CD4-positive, alpha-beta memory T cell (primary cell): ENCODE measurements around the gene ALOX12. TPM values are rescaled to one million over a fixed set of nuclear protein-coding genes. Genes with fewer than 3 reads are reported as not detected.
A peak's percentile ranks its signal among the peaks of the same experiment; 100 is the strongest.
"Not testable (repeated sequence)": the region's sequence is repeated elsewhere in the genome, so short reads cannot be mapped to it uniquely, and the experiment has no call there.

ENCODE experiments used
- CTCF ChIA-PET: fragments of 350-600 bp; sonication (Branson Sonifier 250); formaldehyde crosslinking; loops from one replicate; lab custom pipeline; 2021; ENCODE audit warnings: inconsistent platforms; ENCODE audit not compliant: partially characterized antibody; lab: Charles Lee
- POLR2A ChIA-PET: fragments of 350-600 bp; sonication (Branson Sonifier 250); formaldehyde crosslinking; loops from one replicate; lab custom pipeline; 2021; ENCODE audit not compliant: partially characterized antibody; lab: Charles Lee
- DNase-seq, 5 donors: peaks; one replicate each; pipeline versions ENCODE4 v3.0.0 to v3.0.0-alpha.2; 2020 to 2022; ENCODE audit warnings: mixed read lengths in 1 of 5
- H3K27ac ChIP-seq: one replicate; pipeline ENCODE4 v1.7.0; 2013; ENCODE audit warnings: low read depth, low read length
- H3K27me3 ChIP-seq: 2 replicates; pipeline ENCODE4 v1.7.0; 2013; ENCODE audit warnings: mild to moderate bottlenecking, low read length, moderate library complexity; ENCODE audit not compliant: insufficient read depth
- H3K36me3 ChIP-seq: 2 replicates; pipeline ENCODE4 v1.7.0; 2013; ENCODE audit warnings: mild to moderate bottlenecking, low read length, moderate library complexity; ENCODE audit not compliant: insufficient read depth
- H3K4me1 ChIP-seq: 2 replicates; pipeline ENCODE4 v1.7.0; 2013; ENCODE audit warnings: mild to moderate bottlenecking, low read length, moderate library complexity; ENCODE audit not compliant: insufficient read depth
- H3K4me3 ChIP-seq, 2 donors: one replicate each; pipeline ENCODE4 v1.7.0; 2013; ENCODE audit warnings: low read length in 2 of 2, mild to moderate bottlenecking in 1 of 2
- H3K9me3 ChIP-seq, 2 donors: one replicate each; pipeline ENCODE4 v1.7.0; 2013; ENCODE audit warnings: low read length in 2 of 2, control low read depth in 1 of 2; ENCODE audit not compliant: control insufficient read depth in 1 of 2
- H3K27ac Mint-ChIP-seq, 7 donors: one replicate each; pipeline ENCODE4 v1.8.0; 2020 to 2021; ENCODE audit warnings: mixed read lengths in 7 of 7, mild to moderate bottlenecking in 6 of 7, inconsistent platforms in 3 of 7, moderate library complexity in 3 of 7
- H3K27me3 Mint-ChIP-seq, 2 donors: one replicate each; pipeline ENCODE4 v1.8.0; 2020 to 2021; ENCODE audit warnings: mixed read lengths in 2 of 2
- H3K36me3 Mint-ChIP-seq, 2 donors: one replicate each; pipeline ENCODE4 v1.8.0; 2020 to 2021; ENCODE audit warnings: mixed read lengths in 2 of 2, inconsistent platforms in 1 of 2, mild to moderate bottlenecking in 1 of 2
- H3K4me1 Mint-ChIP-seq, 4 donors: one replicate each; pipeline ENCODE4 v1.8.0; 2020 to 2021; ENCODE audit warnings: mixed read lengths in 4 of 4, mild to moderate bottlenecking in 1 of 4
- H3K4me3 Mint-ChIP-seq, 8 donors: one replicate each; pipeline ENCODE4 v1.8.0; 2020 to 2021; ENCODE audit warnings: mixed read lengths in 8 of 8, mild to moderate bottlenecking in 7 of 8, moderate library complexity in 6 of 8, inconsistent platforms in 3 of 8
- H3K9me3 Mint-ChIP-seq, 8 donors: one replicate each; pipeline ENCODE4 v1.8.0; 2020 to 2021; ENCODE audit warnings: mixed read lengths in 8 of 8, mild to moderate bottlenecking in 5 of 8, inconsistent platforms in 3 of 8, moderate library complexity in 1 of 8
- intact Hi-C: fragments of 100-400 bp; cut with micrococcal nuclease; formaldehyde crosslinking; loops from one replicate; pipeline ENCODE4 v1.15.1; 2023
- polyA plus RNA-seq, 2 donors: library from polyadenylated mRNA; unstranded; fragments of 300-500 nt; fragmentation: Illumina TruSeq; gene quantifications; one replicate each; pipeline ENCODE4 v1.2.3, GENCODE V29; 2021
- total RNA-seq, 2 experiments: library from RNA; stranded (reverse); gene quantifications; one replicate each; pipeline ENCODE4 v1.2.3, GENCODE V29; 2021

Gene ALOX12
- total and polyA plus RNA-seq, 4 experiments from 2014 or later, result 0.19 TPM; not detected in 3

GRCh38 chr17:6969323-6969726 is 26.5 kb upstream of the ALOX12 start:
- no peak overlapping the region for H3K4me3 ChIP-seq
- no peaks in the 10 kb centered on the region for H3K9me3 Mint-ChIP-seq

GRCh38 chr17:6970992-6971391 is 24.9 kb upstream of the ALOX12 start:
- no peak for DNase-seq
- intact Hi-C loops, result no loop called here
- Histone ChIP-seq H3K27me3 (no peaks in the 10 kb centered on the region), H3K4me3 (no peak overlapping the region), H3K27ac (no peak overlapping the region), H3K9me3 (no peaks in the 10 kb centered on the region), H3K36me3 (no peaks in the 10 kb centered on the region), H3K4me1 (no peaks in the 10 kb centered on the region)
- H3K27me3 Mint-ChIP-seq, result no peaks in the 10 kb centered on the region
- ChIA-PET POLR2A (no interaction called here), CTCF (no interaction called here)
- H3K4me3 Mint-ChIP-seq, result no peak overlapping the region
- no peaks in the 10 kb centered on the region for H3K4me1 Mint-ChIP-seq
- no peak overlapping the region for H3K27ac Mint-ChIP-seq
- no peaks in the 10 kb centered on the region for H3K36me3 Mint-ChIP-seq
- H3K9me3 Mint-ChIP-seq, result peaks cover 0 to 2% (median 0%) of the 10 kb centered on the region in 8 donors

More at GRCh38 chr17:6969323-6969726, 26.5 kb upstream of the ALOX12 start:
- intact Hi-C loops, result no loop called here
- Histone ChIP-seq H3K36me3 (no peaks in the 10 kb centered on the region), H3K27ac (no peak overlapping the region), H3K4me1 (no peaks in the 10 kb centered on the region), H3K27me3 (no peaks in the 10 kb centered on the region), H3K9me3 (no peaks in the 10 kb centered on the region)
- Mint-ChIP-seq H3K4me3 (no peak overlapping the region), H3K27ac (no peak overlapping the region), H3K4me1 (no peaks in the 10 kb centered on the region), H3K36me3 (no peaks in the 10 kb centered on the region), H3K27me3 (no peaks in the 10 kb centered on the region)
- ChIA-PET POLR2A (no interaction called here), CTCF (no interaction called here)
- DNase-seq, result no peak

DNA sequence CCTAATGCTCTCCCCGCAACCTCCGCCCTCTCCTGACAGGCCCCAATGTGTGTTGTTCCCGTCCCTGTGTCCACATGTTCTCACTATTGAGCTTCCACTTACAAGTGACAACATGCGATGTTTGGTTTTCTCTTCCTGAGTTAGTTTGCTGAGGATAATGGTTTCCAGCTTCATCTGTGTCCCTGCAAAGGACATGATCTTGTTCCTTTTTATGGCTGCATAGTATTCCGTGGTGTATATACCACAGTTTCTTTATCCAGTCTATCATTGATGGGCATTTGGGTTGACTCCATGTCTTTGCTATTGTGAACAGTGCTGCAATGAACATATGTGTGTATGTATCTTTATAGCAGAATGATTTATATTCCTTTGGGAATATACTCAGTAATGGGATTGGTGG is 16.4 kb upstream of the ALOX12 start:
- H3K27ac ChIP-seq, intact Hi-C loops, H3K27me3 Mint-ChIP-seq, H3K4me3 ChIP-seq, H3K27me3 ChIP-seq, H3K9me3 ChIP-seq, H3K36me3 Mint-ChIP-seq, H3K36me3 ChIP-seq, DNase-seq, H3K4me3 Mint-ChIP-seq, H3K27ac Mint-ChIP-seq, H3K4me1 ChIP-seq, H3K9me3 Mint-ChIP-seq, POLR2A ChIA-PET: not testable (repeated sequence)
- peaks cover 6 to 14% (median 8%) of the 10 kb centered on the region in 4 donors for H3K4me1 Mint-ChIP-seq
- CTCF ChIA-PET, result interaction anchor here (1.9 kb wide), 1 partner anchor 23 kb away, joined by 5 read pairs; no protein-coding TSS in a partner anchor

- peaks cover 0 to 4% of the 10 kb centered on the region in 2 donors for H3K36me3 Mint-ChIP-seq
- H3K27ac Mint-ChIP-seq, result no peak overlapping the region
- Histone ChIP-seq H3K36me3 (no peaks in the 10 kb centered on the region), H3K9me3 (no peaks in the 10 kb centered on the region), H3K4me1 (peaks cover 5% of the 10 kb centered on the region), H3K27ac (no peak overlapping the region), H3K27me3 (no peaks in the 10 kb centered on the region), H3K4me3 (no peak overlapping the region)
- peak overlapping the region in 2 of 8 donors; percentile 33 to 42 for H3K4me3 Mint-ChIP-seq
- ChIA-PET POLR2A (no interaction called here), CTCF (interaction anchor here (0.6 kb wide), 1 partner anchor 11 kb away, joined by 3 read pairs; no protein-coding TSS in a partner anchor)
- no peak for DNase-seq
- peaks cover 6 to 14% (median 8%) of the 10 kb centered on the region in 4 donors for H3K4me1 Mint-ChIP-seq
- H3K27me3 Mint-ChIP-seq, result no peaks in the 10 kb centered on the region
- intact Hi-C loops, result no loop called here
- H3K9me3 Mint-ChIP-seq, result peaks cover 0 to 5% (median 0%) of the 10 kb centered on the region in 8 donors
Measured at GRCh38 chr17:6981426-6981825, 14.4 kb upstream of the ALOX12 start.

DNA sequence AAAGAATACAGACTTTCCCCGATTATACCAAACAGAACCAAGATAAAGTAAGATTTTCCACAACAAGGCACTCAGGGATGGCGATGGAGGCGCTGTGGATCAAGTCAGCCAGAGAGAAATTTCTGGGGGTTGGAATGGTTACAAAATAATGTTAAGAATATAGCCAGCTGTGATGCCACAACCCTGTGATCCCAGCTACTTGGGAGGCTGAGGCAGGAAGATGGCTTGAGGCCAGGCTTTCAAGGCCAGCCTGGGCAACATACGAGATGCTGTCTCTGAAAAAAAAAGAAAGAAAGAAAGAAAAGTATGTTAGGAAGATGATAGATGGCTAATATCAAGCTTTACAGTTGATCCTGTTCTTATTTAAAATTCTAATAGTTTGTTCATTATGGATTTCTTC is 10.6 kb upstream of the ALOX12 start:
- Mint-ChIP-seq H3K27ac (peak overlapping the region in 1 of 7 donors; percentile 61), H3K4me3 (no peak overlapping the region), H3K27me3 (no peaks in the 10 kb centered on the region), H3K9me3 (no peaks in the 10 kb centered on the region), H3K4me1 (peaks cover 6 to 13% (median 9%) of the 10 kb centered on the region in 4 donors), H3K36me3 (no peaks in the 10 kb centered on the region)
- Histone ChIP-seq H3K9me3 (no peaks in the 10 kb centered on the region), H3K36me3 (no peaks in the 10 kb centered on the region), H3K4me3 (no peak overlapping the region), H3K4me1 (peaks cover 5% of the 10 kb centered on the region), H3K27ac (no peak overlapping the region), H3K27me3 (no peaks in the 10 kb centered on the region)
- DNase-seq, result no peak
- ChIA-PET CTCF (interaction anchor here (0.7 to 1.3 kb wide), 2 partner anchors 18 to 75 kb away, joined by 3 read pairs; no protein-coding TSS in a partner anchor), POLR2A (no interaction called here)
- intact Hi-C loops, result no loop called here

DNA sequence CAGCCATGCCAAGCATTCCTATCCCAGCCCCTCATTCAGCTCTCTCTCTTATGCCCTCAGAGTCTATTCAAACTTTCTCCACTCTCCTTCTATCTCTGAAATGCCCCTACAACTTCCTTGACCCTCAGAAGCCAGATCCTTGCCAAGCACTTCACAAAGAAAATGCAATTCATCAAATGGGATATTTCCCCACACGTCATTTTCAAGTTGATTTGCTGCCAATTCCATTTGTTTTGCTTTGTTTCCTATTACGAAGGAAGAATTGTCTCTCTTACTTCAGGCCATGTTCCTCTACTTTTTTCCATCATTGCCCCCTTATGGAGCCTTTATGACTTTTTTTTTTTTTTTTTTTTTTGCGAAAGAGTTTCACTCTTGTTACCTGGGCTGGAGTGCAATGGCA is 9.2 kb upstream of the ALOX12 start:
- no peaks in the 10 kb centered on the region for H3K36me3 Mint-ChIP-seq
- POLR2A ChIA-PET, result no interaction called here
- CTCF ChIA-PET, result no interaction called here

DNA sequence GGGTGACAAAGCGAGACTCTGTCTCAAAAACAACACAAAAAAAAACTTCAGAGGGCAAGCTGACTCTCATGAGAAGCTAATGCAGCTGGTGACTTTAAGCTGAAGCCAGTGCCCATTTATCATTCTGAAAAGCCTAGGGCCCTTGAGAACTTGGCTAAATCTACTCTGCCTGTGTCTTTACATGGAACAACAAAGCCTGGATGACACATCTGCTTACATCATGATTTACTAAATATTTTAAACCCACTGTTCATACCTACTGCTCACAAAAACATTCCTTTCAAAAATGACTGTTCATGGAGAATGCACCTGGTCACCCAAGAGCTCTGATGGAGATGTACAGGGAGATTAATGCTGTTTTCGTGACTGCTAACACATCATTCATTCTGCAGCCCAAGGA is 6.1 kb upstream of the ALOX12 start:
- Histone ChIP-seq H3K4me3 (no peak overlapping the region), H3K4me1 (no peaks in the 10 kb centered on the region), H3K9me3 (no peaks in the 10 kb centered on the region), H3K36me3 (no peaks in the 10 kb centered on the region), H3K27ac (no peak overlapping the region), H3K27me3 (no peaks in the 10 kb centered on the region)
- DNase-seq, result no peak
- H3K9me3 Mint-ChIP-seq, result no peaks in the 10 kb centered on the region
- POLR2A ChIA-PET, result no interaction called here
- intact Hi-C loops, result no loop called here
- H3K4me3 Mint-ChIP-seq, result no peak overlapping the region
- H3K27ac Mint-ChIP-seq, result no peak overlapping the region
- CTCF ChIA-PET, result interaction anchor here (4.0 kb wide), 1 partner anchor 14 kb away, joined by 11 read pairs; no protein-coding TSS in a partner anchor
- peaks cover 0 to 2% (median under 1%) of the 10 kb centered on the region in 4 donors for H3K4me1 Mint-ChIP-seq
- no peaks in the 10 kb centered on the region for H3K27me3 Mint-ChIP-seq
- peaks cover 0 to 1% of the 10 kb centered on the region in 2 donors for H3K36me3 Mint-ChIP-seq

More for the DNA sequence above, 9.2 kb upstream of the ALOX12 start:
- Histone ChIP-seq H3K27me3 (no peaks in the 10 kb centered on the region), H3K4me1 (no peaks in the 10 kb centered on the region), H3K36me3 (no peaks in the 10 kb centered on the region), H3K9me3 (no peaks in the 10 kb centered on the region), H3K4me3 (no peak overlapping the region), H3K27ac (no peak overlapping the region)
- H3K4me3 Mint-ChIP-seq, result no peak overlapping the region
- H3K9me3 Mint-ChIP-seq, result no peaks in the 10 kb centered on the region
- H3K27ac Mint-ChIP-seq, result no peak overlapping the region
- H3K27me3 Mint-ChIP-seq, result no peaks in the 10 kb centered on the region
- H3K4me1 Mint-ChIP-seq, result peaks cover 0 to 2% (median 0%) of the 10 kb centered on the region in 4 donors
- intact Hi-C loops, result no loop called here
- DNase-seq, result no peak
